ENCODE data around the gene ABCB10.
"Not testable (repeated sequence)": the region's sequence is repeated elsewhere in the genome, so short reads cannot be mapped to it uniquely, and the experiment has no call there.

ABCB10 gene

GRCh38 chr1:229597877-229598276, 39.4 kb upstream of the ABCB10 start:
- no peak for TF ChIP-seq CTCF (IDR thresholded peaks at IDR 0.05; ENCODE audit: unreplicated experiment in 3 of 3)
- Mint-ChIP-seq H3K4me3 (no peak overlapping the region), H3K4me1 (peaks cover 5% of the 10 kb centered on the region), H3K27me3 (ENCODE audit: low read depth) (no peaks in the 10 kb centered on the region), H3K27ac (no peak overlapping the region), H3K9me3 (no peaks in the 10 kb centered on the region), H3K36me3 (ENCODE audit: low read depth) (peaks cover 63% of the 10 kb centered on the region)

- Mint-ChIP-seq H3K4me3 (no peak overlapping the region), H3K27ac (no peak overlapping the region), H3K9me3 (no peaks in the 10 kb centered on the region), H3K36me3 (ENCODE audit: low read depth) (peaks cover 55% of the 10 kb centered on the region), H3K27me3 (ENCODE audit: low read depth) (no peaks in the 10 kb centered on the region), H3K4me1 (peaks cover 5% of the 10 kb centered on the region)
- TF ChIP-seq CTCF (IDR thresholded peaks at IDR 0.05; ENCODE audit: unreplicated experiment in 3 of 3): no peak
Observed at GRCh38 chr1:229596925-229597699, 38.6 kb upstream of the ABCB10 start.

GRCh38 chr1:229595876-229596275, 37.4 kb upstream of the ABCB10 start:
- peaks cover 47% of the 10 kb centered on the region for H3K36me3 Mint-ChIP-seq (ENCODE audit: low read depth)
- not testable (repeated sequence) for H3K4me3 Mint-ChIP-seq; H3K27ac Mint-ChIP-seq; H3K4me1 Mint-ChIP-seq; H3K9me3 Mint-ChIP-seq; H3K27me3 Mint-ChIP-seq (ENCODE audit: low read depth)

GRCh38 chr1:229594227-229595008, 35.9 kb upstream of the ABCB10 start:
- H3K4me3 Mint-ChIP-seq: no peak overlapping the region
- H3K27me3 Mint-ChIP-seq (ENCODE audit: low read depth): no peaks in the 10 kb centered on the region
- H3K27ac Mint-ChIP-seq: no peak overlapping the region
- TF ChIP-seq CTCF (IDR thresholded peaks at IDR 0.05; ENCODE audit: unreplicated experiment in 3 of 3): no peak
- peaks cover 5% of the 10 kb centered on the region for H3K4me1 Mint-ChIP-seq
- no peaks in the 10 kb centered on the region for H3K9me3 Mint-ChIP-seq
- H3K36me3 Mint-ChIP-seq (ENCODE audit: low read depth): peaks cover 40% of the 10 kb centered on the region

GRCh38 chr1:229593800-229594199, 35.3 kb upstream of the ABCB10 start:
- H3K4me3 Mint-ChIP-seq: no peak overlapping the region
- no peak for TF ChIP-seq CTCF (IDR thresholded peaks at IDR 0.05; ENCODE audit: unreplicated experiment in 3 of 3)
- no peak overlapping the region for H3K27ac Mint-ChIP-seq
- H3K36me3 Mint-ChIP-seq (ENCODE audit: low read depth): peaks cover 38% of the 10 kb centered on the region
- H3K27me3 Mint-ChIP-seq (ENCODE audit: low read depth): no peaks in the 10 kb centered on the region
- H3K9me3 Mint-ChIP-seq: no peaks in the 10 kb centered on the region
- peaks cover 5% of the 10 kb centered on the region for H3K4me1 Mint-ChIP-seq

- Mint-ChIP-seq H3K9me3 (no peaks in the 10 kb centered on the region), H3K36me3 (ENCODE audit: low read depth) (peaks cover 23% of the 10 kb centered on the region), H3K4me3 (no peak overlapping the region), H3K27me3 (ENCODE audit: low read depth) (no peaks in the 10 kb centered on the region), H3K27ac (no peak overlapping the region), H3K4me1 (no peaks in the 10 kb centered on the region)
- TF ChIP-seq CTCF (IDR thresholded peaks at IDR 0.05; ENCODE audit: unreplicated experiment in 3 of 3): no peak
Observed at GRCh38 chr1:229590119-229590518, 31.6 kb upstream of the ABCB10 start.

Measured in nephron (organoid).